ENCODE results near the gene DIABLO.
"Not testable (repeated sequence)": the region's sequence is repeated elsewhere in the genome, so short reads cannot be mapped to it uniquely, and the experiment has no call there.

The DIABLO gene

DNA sequence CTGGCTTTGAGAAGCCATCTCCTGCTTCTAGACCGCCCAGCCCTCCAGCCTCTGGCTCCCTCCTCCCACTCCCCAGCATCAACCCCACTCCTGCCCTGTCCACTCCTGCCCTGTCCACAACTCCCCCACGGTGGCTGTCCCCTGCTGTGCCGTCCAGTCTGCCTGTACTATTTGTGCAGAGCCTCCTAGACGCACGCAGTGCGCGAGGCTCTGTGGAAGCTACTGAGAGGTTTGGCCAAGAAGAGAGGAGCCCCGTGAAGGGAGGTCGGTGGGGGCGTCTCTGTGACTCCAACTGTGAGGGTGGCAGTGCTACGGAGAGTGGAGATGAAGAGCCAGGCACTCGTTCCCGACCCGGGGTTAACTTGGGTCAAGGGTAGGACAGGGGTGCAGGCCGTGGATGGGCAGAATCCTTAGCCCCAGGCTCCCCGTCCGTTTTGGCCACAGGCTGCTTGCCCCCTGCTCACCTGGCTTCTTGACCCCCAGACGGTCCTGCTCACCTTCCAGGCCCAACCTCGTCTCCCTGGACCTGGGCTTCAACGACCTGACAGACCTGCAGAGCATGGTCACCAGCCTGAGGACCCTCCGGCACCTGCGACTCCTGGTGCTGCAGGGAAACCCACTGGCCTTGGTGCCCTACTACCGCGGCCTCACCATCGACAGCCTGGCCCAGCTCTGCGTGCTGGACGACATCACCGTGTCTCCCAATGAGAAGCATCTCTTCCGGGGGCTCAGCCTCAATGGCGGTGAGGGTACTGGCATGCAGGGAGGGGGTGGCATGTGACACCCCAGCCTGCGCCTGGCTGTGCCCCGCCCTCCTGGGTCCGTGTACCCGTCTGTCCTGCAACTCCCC, 36.0 kb downstream of the DIABLO start:
- no peak for DNase-seq

DNA sequence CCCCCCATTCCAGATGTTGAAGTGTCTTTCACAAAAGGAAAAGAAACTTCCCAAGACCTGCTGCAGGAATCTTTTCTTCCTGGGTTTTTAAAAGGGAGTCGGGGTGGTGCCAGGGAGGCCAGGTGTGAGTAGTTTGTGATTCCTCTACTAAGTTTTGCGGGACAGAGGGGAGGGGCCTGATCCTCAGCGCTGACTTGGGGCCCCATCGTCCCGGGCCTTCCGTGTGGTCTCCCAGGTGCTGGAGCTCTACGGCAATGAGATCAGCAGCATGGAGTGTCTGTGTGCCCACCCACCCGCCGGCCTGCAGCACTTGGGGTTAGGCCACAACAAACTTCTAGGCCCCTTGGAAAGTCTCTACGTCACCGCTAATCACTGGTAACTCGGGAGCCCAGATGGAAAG, 38.4 kb downstream of the DIABLO start:
- no peak for DNase-seq

- peak in 1 of 14 donors; percentile 53 for DNase-seq
These were observed 40.3 kb downstream of the DIABLO start for GRCh38 chr12:122185494-122186082.

DNA sequence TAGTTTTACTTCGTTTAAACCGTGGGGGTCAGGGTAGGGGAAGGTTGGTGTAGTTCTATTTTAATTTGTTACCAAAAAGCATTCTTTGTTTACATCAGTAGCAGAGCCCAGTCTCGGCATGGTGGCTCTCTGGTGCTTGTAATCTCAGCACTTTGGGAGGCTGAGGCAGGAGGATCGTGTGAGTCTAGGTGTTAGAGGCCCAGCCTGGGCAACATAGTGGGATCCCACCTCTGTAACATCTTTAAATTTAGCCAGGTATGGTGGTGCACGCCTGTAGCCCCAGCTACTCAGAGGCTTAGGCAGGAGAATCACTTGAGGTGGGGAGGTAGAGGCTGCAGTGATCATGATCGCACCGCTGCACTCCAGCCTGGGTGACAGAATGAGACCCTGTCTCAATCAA, 40.8 kb downstream of the DIABLO start:
- DNase-seq = no peak

DNA sequence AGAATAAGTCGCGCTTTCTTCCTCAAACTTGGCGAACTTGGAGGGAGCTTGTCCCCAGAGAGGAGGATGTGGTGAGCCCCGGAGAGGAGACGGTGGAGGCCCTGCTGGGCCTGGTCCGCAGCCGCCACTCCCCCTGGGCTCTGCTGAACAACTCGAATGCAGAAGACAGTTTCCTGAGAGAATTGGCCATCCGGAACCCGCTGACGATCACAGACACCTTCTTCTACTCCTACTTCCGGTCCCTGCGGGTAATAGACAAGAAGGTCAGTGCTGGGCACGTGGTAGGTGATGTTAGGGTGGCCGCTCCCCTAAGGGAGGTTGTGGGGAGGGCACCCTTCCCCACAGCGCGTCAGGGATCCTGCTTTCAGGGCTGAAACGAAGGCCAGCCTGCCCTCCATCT, 41.3 kb downstream of the DIABLO start:
- DNase-seq = no peak

DNA sequence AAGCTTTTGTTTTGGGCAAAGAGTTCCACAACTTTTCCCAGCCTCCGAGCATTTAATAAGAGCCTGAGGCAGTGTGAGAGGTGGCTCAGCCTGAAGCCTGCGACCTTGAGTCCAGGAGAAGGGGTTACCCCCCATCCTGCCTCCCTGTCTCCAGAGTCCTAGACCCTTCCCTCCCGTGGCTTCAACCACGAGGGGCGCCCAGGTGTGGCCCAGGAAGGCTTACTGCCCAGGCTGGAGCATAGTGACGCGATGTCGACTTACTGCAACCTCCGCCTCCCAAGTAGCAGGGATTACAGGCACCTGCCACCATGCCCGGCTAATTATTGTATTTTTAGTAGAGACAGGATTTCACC, 42.3 kb downstream of the DIABLO start:
- no peak for DNase-seq

DNA sequence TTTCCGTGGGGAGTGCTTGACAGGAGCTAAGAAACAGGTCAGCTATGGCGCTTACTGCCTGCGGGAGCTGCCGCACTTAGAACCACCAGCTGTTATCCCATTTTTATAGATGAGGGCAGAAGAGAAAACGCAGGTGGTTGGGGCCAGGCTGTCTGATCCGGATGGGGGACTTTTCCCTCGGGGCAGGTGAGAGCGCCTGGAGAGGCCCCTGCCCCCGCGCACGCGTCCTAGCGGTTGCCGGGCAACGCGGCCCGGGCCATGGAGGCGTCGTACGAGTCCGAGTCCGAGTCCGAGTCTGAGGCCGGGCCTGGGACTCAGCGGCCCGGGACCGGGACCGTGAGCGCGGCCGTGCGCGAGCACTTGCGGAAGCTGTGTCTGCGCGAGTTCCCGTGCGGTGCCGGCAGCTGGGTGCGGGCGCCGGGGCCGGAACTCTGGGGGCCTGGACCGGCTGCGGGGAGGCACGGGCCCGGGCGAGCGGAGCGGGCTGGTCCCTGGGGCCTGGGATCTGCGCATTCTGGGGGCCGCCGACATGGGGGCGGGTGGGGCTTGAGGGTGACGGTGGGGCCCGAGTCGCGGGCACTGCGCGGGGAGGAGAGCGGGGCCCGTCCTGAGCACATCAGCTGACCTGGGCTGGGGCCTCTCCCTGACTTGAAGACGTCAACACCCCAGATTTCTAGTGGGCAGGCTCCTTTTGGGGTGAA, 42.8 kb downstream of the DIABLO start, which contains the start of gene LRRC43:
LRRC43 (plus strand) TSS at position 237 of the 701 bp plus-strand sequence; CDS start at position 259, 22 bp downstream.
- peak in 3 of 14 donors; percentile 7 to 44 (median 18) for DNase-seq

GRCh38 chr12:122176473-122176872, 49.4 kb downstream of the DIABLO start:
- not testable (repeated sequence) for DNase-seq

GRCh38 chr12:122174155-122174845, 51.6 kb downstream of the DIABLO start, which contains the start of gene IL31:
Gene IL31 (minus strand): TSS chr12:122174221. CDS start chr12:122174172, 49 bp downstream.
- no peak for DNase-seq

DNA sequence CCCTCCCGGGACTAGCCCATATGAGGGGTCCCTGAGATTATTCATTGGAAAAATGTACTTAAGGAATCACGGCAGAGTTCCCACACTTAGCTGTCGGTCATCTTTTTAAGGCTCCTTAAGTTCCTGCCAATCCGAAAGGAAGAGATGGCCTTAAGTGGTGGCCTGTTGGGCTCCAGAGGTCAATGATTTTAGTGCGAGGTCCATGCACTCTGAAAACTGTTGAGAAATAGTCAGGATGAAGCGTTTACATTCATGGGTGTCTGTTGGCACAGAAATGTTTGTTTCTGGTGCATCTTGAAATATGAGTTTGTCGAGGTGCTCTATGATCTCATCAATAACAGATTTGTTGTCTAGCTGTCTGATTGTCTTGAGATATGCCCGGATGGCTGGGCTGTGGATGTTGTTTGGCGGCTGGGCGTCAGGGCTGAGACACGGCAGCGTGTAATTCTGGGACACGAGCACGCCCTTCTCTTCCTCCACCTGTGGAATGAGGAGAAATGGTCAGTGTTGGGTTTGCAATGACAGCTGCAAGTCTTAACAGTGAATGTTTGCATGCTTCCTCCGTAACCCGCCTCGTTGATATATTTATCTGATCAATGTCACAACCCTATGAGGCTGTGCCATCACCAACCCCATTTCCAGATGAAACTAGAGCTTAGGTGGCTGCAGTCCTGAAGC, 53.5 kb downstream of the DIABLO start:
- DNase-seq = no peak

- no peak for DNase-seq
These were observed 54.5 kb downstream of the DIABLO start for GRCh38 chr12:122171399-122171798.

GRCh38 chr12:122168492-122168891, 57.4 kb downstream of the DIABLO start:
- no peak for DNase-seq

DNA sequence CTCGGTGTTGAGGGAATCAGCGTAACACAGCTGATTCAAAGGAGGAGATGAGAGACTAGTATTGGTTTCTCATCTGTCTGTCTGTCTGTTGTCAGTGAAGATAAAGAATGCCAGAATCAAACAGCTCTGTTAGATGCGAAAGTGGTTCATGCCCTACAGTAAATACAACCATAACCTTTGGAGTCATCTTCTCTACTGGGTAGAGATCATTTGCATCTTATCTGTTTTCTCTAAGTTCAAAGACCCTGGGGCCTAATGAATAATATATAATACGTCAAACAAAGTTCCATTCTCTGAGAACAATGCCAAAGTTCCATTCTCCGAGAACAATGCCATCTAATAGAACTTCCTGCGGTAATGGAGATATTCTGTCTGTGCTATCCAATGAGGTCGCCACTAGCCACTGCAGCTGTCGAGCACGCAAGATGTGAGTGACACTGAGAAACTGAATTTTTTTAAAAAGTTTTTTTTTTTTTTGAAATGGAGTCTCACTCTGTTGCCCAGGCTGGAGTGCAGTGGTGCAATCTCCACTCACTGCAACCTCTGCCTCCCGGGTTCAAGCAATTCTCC, 58.4 kb downstream of the DIABLO start:
- DNase-seq = no peak

GRCh38 chr12:122166422-122167349, 59.2 kb downstream of the DIABLO start:
- peak in 1 of 14 donors; percentile 4 for DNase-seq

DNA sequence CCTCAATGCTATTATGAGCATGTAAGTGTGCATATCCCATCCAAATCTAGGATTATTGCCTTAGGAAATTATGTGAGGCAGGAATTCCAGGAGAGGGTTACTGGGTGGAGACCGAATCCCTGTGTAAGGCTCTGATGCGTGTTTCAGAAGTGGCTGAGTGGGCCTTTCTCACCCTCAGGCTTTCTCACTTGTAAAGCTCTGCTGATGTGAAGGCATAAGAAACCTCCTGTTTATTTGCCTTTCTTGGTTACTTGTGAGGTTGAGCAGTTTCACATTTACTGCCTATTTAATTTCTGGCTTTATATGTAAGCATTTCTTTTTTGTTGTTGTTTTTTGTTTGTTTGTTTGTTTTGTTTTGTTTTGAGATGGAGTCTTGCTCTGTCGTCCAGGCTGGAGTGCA, 62.9 kb downstream of the DIABLO start:
- no peak for DNase-seq

DNA sequence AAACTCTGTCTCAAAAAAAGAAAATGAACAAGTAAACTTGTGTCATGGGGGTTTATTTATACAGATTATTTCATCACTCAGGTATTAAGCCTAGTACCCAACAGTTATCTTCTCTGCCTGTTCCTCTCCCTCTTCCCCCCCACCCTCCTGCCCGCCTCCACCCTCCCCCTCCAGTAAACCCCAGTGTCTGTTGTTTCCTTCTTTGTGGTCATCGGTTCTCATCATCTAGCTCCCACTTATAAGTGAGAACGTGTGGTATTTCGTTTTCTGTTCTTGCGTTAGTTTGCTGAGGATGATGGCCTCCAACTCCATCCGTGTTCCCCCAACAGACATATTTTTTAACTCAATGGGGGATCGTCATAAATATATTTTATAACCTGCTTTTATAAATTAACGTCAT, 64.2 kb downstream of the DIABLO start:
- no peak for DNase-seq

GRCh38 chr12:122160761-122161160, 65.1 kb downstream of the DIABLO start:
- DNase-seq = no peak

DNA sequence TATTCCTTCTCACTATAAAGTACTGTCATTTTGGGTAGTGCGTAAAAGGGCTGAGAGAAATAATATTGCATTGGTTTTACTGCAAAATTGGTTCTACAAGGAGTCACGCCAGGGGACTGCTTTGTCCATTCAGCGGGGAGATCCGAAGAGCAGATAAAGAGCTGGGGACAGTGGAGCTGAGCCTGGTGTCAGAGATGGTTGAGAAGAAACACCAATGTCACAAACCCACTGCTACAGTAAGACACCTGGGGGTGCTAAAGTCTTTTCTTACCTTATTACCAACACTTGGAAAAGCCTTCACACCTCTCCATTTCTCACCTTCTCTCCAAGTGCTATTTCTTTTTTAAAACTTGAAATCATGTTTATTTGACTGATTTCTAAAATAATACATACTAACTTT, 66.0 kb downstream of the DIABLO start:
- DNase-seq = no peak

GRCh38 chr12:122158700-122159285, 67.1 kb downstream of the DIABLO start:
- no peak for DNase-seq
